ENCODE results near the gene NR1D1. TPM values are rescaled to one million over a fixed set of nuclear protein-coding genes. Genes with fewer than 3 reads are reported as not detected.

NR1D1 gene
- total and polyA plus RNA-seq, 2 donors from 2014 or later: 7.1 to 30.8 TPM

GRCh38 chr17:40101367-40102210, 1.2 kb upstream of the NR1D1 start:
- Histone ChIP-seq H3K9me3 (ENCODE audit: control insufficient read depth in 2 of 3, insufficient read depth in 1 of 3, low read length in 3 of 3) (no peaks in the 10 kb centered on the region), H3K9ac (ENCODE audit: low read length in 3 of 3) (peak overlapping the region in 2 of 3 donors; percentile 44 to 97), H3K36me3 (ENCODE audit: control insufficient read depth in 2 of 3, insufficient read depth in 3 of 3, low read length in 3 of 3) (peaks cover 0 to 10% (median 4%) of the 10 kb centered on the region in 3 donors), H3K27me3 (ENCODE audit: control insufficient read depth, insufficient read depth, low read length) (no peaks in the 10 kb centered on the region), H3K4me1 (ENCODE audit: control insufficient read depth in 2 of 3, insufficient read depth in 2 of 3, low read depth in 1 of 3, low read length in 3 of 3) (peaks cover 16 to 61% (median 42%) of the 10 kb centered on the region in 3 donors), H3K4me3 (ENCODE audit: low read length in 3 of 3) (peak overlapping the region in 2 of 3 donors; percentile 16 to 98), H3K27ac (ENCODE audit: low read depth in 2 of 2, low read length in 2 of 2) (peak overlapping the region; percentile 97 to 99)
- FAIRE-seq (no peak), DNase-seq (no peak)
- TF ChIP-seq, protein P1, sequence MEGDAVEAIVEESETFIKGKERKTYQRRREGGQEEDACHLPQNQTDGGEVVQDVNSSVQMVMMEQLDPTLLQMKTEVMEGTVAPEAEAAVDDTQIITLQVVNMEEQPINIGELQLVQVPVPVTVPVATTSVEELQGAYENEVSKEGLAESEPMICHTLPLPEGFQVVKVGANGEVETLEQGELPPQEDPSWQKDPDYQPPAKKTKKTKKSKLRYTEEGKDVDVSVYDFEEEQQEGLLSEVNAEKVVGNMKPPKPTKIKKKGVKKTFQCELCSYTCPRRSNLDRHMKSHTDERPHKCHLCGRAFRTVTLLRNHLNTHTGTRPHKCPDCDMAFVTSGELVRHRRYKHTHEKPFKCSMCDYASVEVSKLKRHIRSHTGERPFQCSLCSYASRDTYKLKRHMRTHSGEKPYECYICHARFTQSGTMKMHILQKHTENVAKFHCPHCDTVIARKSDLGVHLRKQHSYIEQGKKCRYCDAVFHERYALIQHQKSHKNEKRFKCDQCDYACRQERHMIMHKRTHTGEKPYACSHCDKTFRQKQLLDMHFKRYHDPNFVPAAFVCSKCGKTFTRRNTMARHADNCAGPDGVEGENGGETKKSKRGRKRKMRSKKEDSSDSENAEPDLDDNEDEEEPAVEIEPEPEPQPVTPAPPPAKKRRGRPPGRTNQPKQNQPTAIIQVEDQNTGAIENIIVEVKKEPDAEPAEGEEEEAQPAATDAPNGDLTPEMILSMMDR (IDR thresholded peaks at IDR 0.05; ENCODE audit: borderline replicate concordance, extremely low read depth, insufficient read depth): no peak
- intact Hi-C loops (cut with DNase I): no loop called here

DNA sequence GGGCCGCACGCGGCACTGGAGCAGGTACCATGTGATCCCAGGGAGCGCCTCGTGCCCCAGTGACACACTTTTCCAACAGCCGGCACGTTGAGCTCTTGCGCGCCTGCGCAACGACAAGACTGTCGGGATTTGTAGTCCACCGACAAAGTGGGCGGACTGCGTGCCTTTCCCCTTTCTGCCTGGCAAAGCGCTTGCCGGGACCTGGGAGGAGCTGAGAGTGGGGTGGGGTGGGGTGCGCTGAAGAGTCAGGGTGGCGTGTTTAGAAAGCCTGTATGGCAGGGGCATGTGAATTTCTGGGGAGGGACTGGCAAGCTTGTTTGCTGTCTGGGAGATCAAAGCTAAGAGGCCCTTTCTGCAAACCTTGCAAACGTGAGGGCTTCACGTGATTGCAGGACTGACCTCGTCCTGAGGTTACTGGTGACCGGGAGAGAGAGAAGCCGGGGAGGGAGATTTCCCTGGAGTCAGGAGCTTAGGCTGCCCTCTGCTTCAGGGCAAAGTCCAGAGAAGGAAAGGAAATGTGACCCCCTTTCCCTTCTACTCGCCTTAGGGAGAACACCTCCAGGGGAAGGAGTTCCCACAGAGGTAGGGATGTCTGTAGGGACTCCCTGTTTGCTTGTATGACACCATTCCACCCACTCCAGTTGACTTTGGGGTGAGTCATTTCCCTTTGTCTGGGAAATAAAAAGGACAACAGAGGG, 429 bp upstream of the NR1D1 start:
- FAIRE-seq (no peak), DNase-seq (peak; percentile 96 to 100 (median 98))
- H3K9me3 ChIP-seq (ENCODE audit: control insufficient read depth in 2 of 3, insufficient read depth in 1 of 3, low read length in 3 of 3): no peaks in the 10 kb centered on the region
- peaks cover 0 to 18% (median 9%) of the 10 kb centered on the region in 3 donors for H3K36me3 ChIP-seq (ENCODE audit: control insufficient read depth in 2 of 3, insufficient read depth in 3 of 3, low read length in 3 of 3)
- no peaks in the 10 kb centered on the region for H3K27me3 ChIP-seq (ENCODE audit: control insufficient read depth, insufficient read depth, low read length)
- intact Hi-C loops (cut with DNase I): no loop called here
- H3K27ac ChIP-seq (ENCODE audit: low read depth in 2 of 2, low read length in 2 of 2): peak overlapping the region; percentile 97 to 99
- TF ChIP-seq, protein P1 (IDR thresholded peaks at IDR 0.05; ENCODE audit: borderline replicate concordance, extremely low read depth, insufficient read depth): no peak
- peak overlapping the region; percentile 16 to 98 (median 72) for H3K4me3 ChIP-seq (ENCODE audit: low read length in 3 of 3)
- peak overlapping the region; percentile 44 to 97 (median 55) for H3K9ac ChIP-seq (ENCODE audit: low read length in 3 of 3)
- peaks cover 10 to 61% (median 46%) of the 10 kb centered on the region in 3 donors for H3K4me1 ChIP-seq (ENCODE audit: control insufficient read depth in 2 of 3, insufficient read depth in 2 of 3, low read depth in 1 of 3, low read length in 3 of 3)

- FAIRE-seq: no peak
These were observed 570 bp downstream of the NR1D1 start for GRCh38 chr17:40099619-40100418.

More at GRCh38 chr17:40099619-40100418, 570 bp downstream of the NR1D1 start:
- intact Hi-C loops (cut with DNase I): no loop called here
- DNase-seq: peak in 3 of 5 donors; percentile 9 to 82 (median 67)
- peak overlapping the region; percentile 55 to 97 (median 71) for H3K9ac ChIP-seq (ENCODE audit: low read length in 3 of 3)
- TF ChIP-seq, protein P1 (IDR thresholded peaks at IDR 0.05; ENCODE audit: borderline replicate concordance, extremely low read depth, insufficient read depth): no peak
- H3K4me1 ChIP-seq (ENCODE audit: control insufficient read depth in 2 of 3, insufficient read depth in 2 of 3, low read depth in 1 of 3, low read length in 3 of 3): peaks cover 10 to 65% (median 51%) of the 10 kb centered on the region in 3 donors
- no peaks in the 10 kb centered on the region for H3K27me3 ChIP-seq (ENCODE audit: control insufficient read depth, insufficient read depth, low read length)
- H3K9me3 ChIP-seq (ENCODE audit: control insufficient read depth in 2 of 3, insufficient read depth in 1 of 3, low read length in 3 of 3): no peaks in the 10 kb centered on the region
- peaks cover 0 to 27% (median 14%) of the 10 kb centered on the region in 3 donors for H3K36me3 ChIP-seq (ENCODE audit: control insufficient read depth in 2 of 3, insufficient read depth in 3 of 3, low read length in 3 of 3)
- peak overlapping the region; percentile 97 to 99 for H3K27ac ChIP-seq (ENCODE audit: low read depth in 2 of 2, low read length in 2 of 2)
- H3K4me3 ChIP-seq (ENCODE audit: low read length in 3 of 3): peak overlapping the region; percentile 72 to 98 (median 91)
